ENCODE data around the gene CACUL1. TPM values are rescaled to one million over a fixed set of nuclear protein-coding genes. Genes with fewer than 3 reads are reported as not detected.

Gene CACUL1
- total and polyA plus RNA-seq, 2 of the 13 experiments (the other 11 are each of a cell fraction or from before 2014, with no cell fraction given) = 14.2 to 31.0 TPM

GRCh38 chr10:118754556-118755423 lies at the start of gene CACUL1 (continued):
- no peak; the same call in 1 of the 2 replicates for TF ChIP-seq ZBTB42 (CRISPR knock-in tag; IDR thresholded peaks at IDR 0.05)
- no peak for TF ChIP-seq PHB2 (IDR thresholded peaks at IDR 0.05; ENCODE audit: partially characterized antibody)
- no peak for TF ChIP-seq ELK4 (CRISPR knock-in tag; IDR thresholded peaks at IDR 0.05; ENCODE audit: borderline replicate concordance)
- TF ChIP-seq RFXAP (CRISPR knock-in tag; IDR thresholded peaks at IDR 0.05; ENCODE audit: borderline replicate concordance) = peak; percentile 53; the same call in 1 of the 2 replicates
- TF ChIP-seq ZNF552 (CRISPR knock-in tag; IDR thresholded peaks at IDR 0.05; ENCODE audit: borderline replicate concordance) = 0 out of 2 replicates have a peak, but pooled peaks have one; percentile 73
- no peak for TF ChIP-seq CBFB (CRISPR knock-in tag; IDR thresholded peaks at IDR 0.05)
- no peak for TF ChIP-seq SMC3 (IDR thresholded peaks at IDR 0.05; ENCODE audit: low read length)
- TF ChIP-seq ZSCAN25 (CRISPR knock-in tag; IDR thresholded peaks at IDR 0.05) = peak; percentile 70
- peak; percentile 78; the same call in 1 of the 2 replicates for TF ChIP-seq ZFP90 (CRISPR knock-in tag; IDR thresholded peaks at IDR 0.05; ENCODE audit: borderline replicate concordance)
- no peak for TF ChIP-seq ZNF256 (CRISPR knock-in tag; conservative IDR thresholded peaks at IDR 0.05)

- H3K4me1 ChIP-seq (ENCODE audit: insufficient read depth, low read length) = no peaks in the 10 kb centered on the region
- no peak overlapping the region for H3K27ac ChIP-seq (ENCODE audit: extremely low read length, insufficient read depth, low read length)
- H3K36me3 ChIP-seq (replicated peaks in 1 of 2; ENCODE audit: control insufficient read depth in 1 of 2, insufficient read depth in 2 of 2, low read length in 2 of 2) = no peaks in the 10 kb centered on the region
- intact Hi-C loops (cut with micrococcal nuclease; ENCODE audit: unreplicated experiment) (no loop called here), in situ Hi-C loops (cut with HindIII; ENCODE audit: extremely low pct_ligation_motif_present, low pct_unique_long_range_greater_than_20kb) (loop anchor here (10.0 kb wide), 1 partner anchor 230 kb away; no protein-coding TSS in a partner anchor)
- no peak for TF ChIP-seq MAFK (conservative IDR thresholded peaks at IDR 0.05 in 1 of 2, IDR thresholded peaks at IDR 0.05 in 1 of 2; ENCODE audit: low read length in 2 of 2)
- peak; percentile 74; the same call in 1 of the 2 replicates for TF ChIP-seq ZKSCAN1 (IDR thresholded peaks at IDR 0.05; ENCODE audit: low read length)
- no peak for TF ChIP-seq ADNP (CRISPR knock-in tag; IDR thresholded peaks at IDR 0.05)
- TF ChIP-seq HNF1A (IDR thresholded peaks at IDR 0.05; ENCODE audit: low read depth) = no peak
- no peak for TF ChIP-seq HNF1A (CRISPR knock-in tag; IDR thresholded peaks at IDR 0.05; ENCODE audit: borderline replicate concordance)
- no peak for TF ChIP-seq KLF11 (CRISPR knock-in tag; IDR thresholded peaks at IDR 0.05)
- no peak for TF ChIP-seq ZNF775 (CRISPR knock-in tag; IDR thresholded peaks at IDR 0.05; ENCODE audit: borderline replicate concordance)
- CTCF ChIA-PET (ENCODE audit: low intra/inter-chr PET ratio, low total read pairs) = no interaction called here
- no peaks in the 10 kb centered on the region for H3K9me3 ChIP-seq (ENCODE audit: low read length)
- H3K27me3 ChIP-seq (ENCODE audit: control insufficient read depth in 1 of 2, insufficient read depth in 2 of 2, low read length in 2 of 2) = peaks cover 2 to 12% of the 10 kb centered on the region in 2 experiments; a peak in 1 of 5 replicates
- H3K4me2 ChIP-seq (ENCODE audit: low read depth, low read length) = no peak overlapping the region
- no peak overlapping the region for H3K9ac ChIP-seq (ENCODE audit: insufficient read depth, low read depth, low read length)
- H3K4me3 ChIP-seq (replicated peaks in 1 of 3; ENCODE audit: insufficient read depth in 1 of 3, low read depth in 2 of 3, low read length in 3 of 3) = no peak overlapping the region
- no peak for FAIRE-seq
- POLR2A ChIA-PET = no interaction called here
- no TSS peak for BruUV-seq (replicated peaks)
- H3K79me2 ChIP-seq (ENCODE audit: insufficient read depth, low read length) = no peaks in the 10 kb centered on the region
- 18% methylated on average over 3 of the region's 3 CpGs for WGBS (ENCODE audit: low lambda C conversion rate)
- no peak for ATAC-seq
- H4K20me1 ChIP-seq (ENCODE audit: insufficient read depth, low read length) = no peaks in the 10 kb centered on the region
- no peak for DNase-seq (ENCODE audit: low spot score)
- no peak overlapping the region for H2AFZ ChIP-seq (ENCODE audit: low read length)
Measured at GRCh38 chr10:118804262-118804773, 49.5 kb upstream of the CACUL1 start.

All from HepG2 (cell line).